Posterior vena cava (tissue), 2 donors: ENCODE results near the gene NECTIN4. TPM values are rescaled to one million over a fixed set of nuclear protein-coding genes. Genes with fewer than 3 reads are reported as not detected.

Experiments used
- DNase-seq: peaks from one replicate; pipeline ENCODE4 v3.0.0-alpha.2; 2020; ENCODE audit warnings: low spot score
- intact Hi-C, 2 donors: fragments of 100-400 bp; cut with DNase I; formaldehyde crosslinking; loops; one replicate each; pipeline versions ENCODE4 v1.14.1 to v1.14.2; 2022 to 2023
- total RNA-seq, 2 donors: library from RNA; stranded (reverse); fragmentation: NEBNext Ultra II Directional; extraction: Animal tissue kit (Norgen Biotek cat#: 25700); gene quantifications; one replicate each; pipeline ENCODE4 v1.2.1, GENCODE V29; 2021
- donor health status: DM: yes; HTN: yes; CAD: no.
- donor health status: DM: yes; HTN: yes; CAD: no.

The NECTIN4 gene
- total RNA-seq, 2 donors from 2014 or later, result 0.19 TPM; not detected in 1

DNA sequence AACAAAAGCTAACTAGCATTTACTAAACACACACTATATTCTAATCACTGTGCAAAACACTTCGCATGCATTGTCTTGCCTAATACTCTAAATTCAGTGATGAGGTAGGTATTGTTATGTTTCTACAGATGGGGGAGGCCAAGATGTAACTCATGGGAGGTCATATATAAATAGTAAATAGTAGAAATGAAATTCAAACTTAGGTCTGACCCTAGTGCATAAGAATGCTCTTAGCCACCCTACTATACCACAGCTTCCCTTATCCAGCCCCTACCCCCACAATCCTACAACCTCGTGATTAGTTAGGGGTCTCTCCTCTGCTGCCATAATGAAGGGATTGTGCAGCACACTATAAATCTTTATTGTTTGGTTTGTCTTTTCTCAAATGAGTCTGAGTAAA, 25.2 kb upstream of the NECTIN4 start:
- intact Hi-C loops, result no loop called here
- DNase-seq, result no peak

GRCh38 chr1:161113915-161114314, 24.6 kb upstream of the NECTIN4 start:
- DNase-seq, result no peak
- intact Hi-C loops, result no loop called here

DNA sequence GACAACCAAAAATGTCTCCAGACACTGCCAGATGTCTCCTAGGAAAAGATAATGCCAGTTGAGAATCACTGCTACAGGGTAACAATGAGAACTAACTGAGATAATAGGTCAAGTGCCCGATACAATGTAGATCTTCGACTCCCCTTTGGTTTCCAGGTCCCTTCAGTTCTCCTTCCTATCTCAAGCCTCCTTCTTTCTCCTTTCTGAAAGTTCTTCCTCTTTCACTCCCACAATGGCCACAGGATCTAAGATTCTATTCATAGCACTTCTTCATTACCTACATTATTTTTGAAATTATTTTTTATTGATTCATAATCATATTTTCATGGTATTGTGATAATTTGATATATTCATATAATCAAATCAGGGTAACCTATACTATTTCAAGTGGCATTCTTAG, 22.2 kb upstream of the NECTIN4 start:
- no peak for DNase-seq
- intact Hi-C loops, result no loop called here

GRCh38 chr1:161111117-161111516, 21.8 kb upstream of the NECTIN4 start:
- DNase-seq, result no peak
- intact Hi-C loops, result no loop called here

DNA sequence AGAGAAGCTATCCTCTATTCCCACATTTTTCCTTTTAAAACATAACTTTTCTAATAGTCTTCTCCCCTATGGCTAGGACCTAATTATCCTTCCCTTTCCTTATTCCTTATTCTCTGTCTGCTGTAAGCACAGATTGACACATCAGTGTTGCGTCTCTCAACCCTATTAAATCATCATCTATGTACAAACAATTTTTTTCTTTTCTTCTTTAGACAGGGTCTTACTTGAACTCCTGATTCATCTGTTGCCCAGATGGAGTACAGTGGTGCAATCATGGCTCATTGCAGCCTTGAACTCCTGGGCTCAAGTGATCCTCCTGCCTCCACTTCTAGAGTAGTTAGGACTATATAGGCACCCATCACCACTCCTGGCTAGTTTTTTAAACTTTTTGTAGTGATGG, 17.1 kb upstream of the NECTIN4 start:
- no peak for DNase-seq
- intact Hi-C loops, result loop anchor here in 1 of 2 donors (5.0 kb wide), 1 partner anchor 656 kb away; no protein-coding TSS in a partner anchor

GRCh38 chr1:161100556-161100955, 11.2 kb upstream of the NECTIN4 start:
- intact Hi-C loops, result no loop called here
- no peak for DNase-seq

GRCh38 chr1:161099090-161099802, 9.9 kb upstream of the NECTIN4 start:
- intact Hi-C loops, result no loop called here

DNA sequence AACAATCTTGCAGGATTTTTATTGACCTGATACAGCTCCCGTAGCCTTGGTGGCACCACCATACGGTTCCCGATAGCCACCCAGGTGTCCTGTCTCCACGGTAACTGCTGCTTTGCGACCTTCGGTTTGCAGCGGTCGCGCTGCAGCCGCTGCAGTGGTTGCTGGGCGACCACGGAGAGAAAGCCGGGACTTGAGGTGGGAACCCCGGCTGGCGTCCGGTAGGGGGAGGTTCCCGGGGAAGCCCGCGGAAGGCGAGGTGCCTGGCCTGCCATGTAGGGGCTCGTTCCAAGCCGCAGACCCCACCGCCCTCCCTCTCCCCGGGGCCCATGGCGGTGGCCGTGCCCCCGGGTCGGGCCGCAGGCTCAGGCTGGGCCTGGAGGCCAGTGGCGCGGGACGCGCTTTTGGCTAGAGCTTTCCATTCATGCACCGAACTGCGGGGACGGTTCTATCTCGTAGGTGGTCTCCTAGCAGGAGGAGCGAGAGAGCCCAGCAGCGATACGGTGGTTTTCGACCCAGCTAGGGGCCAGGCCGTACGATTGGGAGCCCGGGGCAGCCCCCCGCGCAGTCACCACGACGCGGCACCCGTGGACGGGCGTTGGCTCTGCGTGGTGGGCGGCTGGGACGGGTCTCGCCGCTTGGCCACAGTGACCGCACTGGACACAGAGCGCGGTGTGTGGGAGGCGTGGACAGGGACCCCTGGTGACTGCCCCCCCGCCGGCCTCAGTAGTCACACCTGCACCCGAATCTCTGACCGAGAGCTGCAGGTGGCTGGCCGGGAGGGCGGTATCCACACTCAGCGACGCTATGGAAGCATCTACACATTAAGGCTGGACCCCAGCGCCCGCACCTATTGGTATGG, 9.1 kb upstream of the NECTIN4 start, which contains the start of gene KLHDC9:
TSS of gene KLHDC9 (plus strand) at position 152 of the 859 bp plus-strand sequence. CDS start at position 327, 175 bp downstream.
- peak; percentile 91 for DNase-seq
- intact Hi-C loops, result no loop called here

More at GRCh38 chr1:161099090-161099802, 9.9 kb upstream of the NECTIN4 start:
- DNase-seq, result no peak

GRCh38 chr1:161096530-161096929, 7.2 kb upstream of the NECTIN4 start:
- DNase-seq, result no peak
- intact Hi-C loops, result no loop called here

DNA sequence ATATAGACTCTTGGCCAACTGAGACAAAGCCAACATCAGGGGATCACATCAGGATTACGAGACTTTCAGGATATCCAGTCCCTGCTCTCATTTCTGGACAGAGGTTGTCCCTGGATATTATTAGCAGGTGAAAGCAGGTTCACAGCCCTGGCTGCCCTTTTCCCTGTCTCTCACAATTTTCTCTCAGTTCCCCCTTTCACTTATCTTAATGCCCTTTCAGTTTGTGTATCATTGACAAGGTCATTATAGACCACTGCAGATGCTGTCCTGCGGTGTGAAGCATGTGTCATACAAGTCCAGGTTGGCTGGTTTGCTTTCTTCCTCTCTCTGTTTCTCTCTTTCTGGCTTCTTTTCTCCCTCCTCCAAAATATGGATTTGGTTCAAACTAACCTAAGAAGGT, 6.7 kb upstream of the NECTIN4 start:
- no peak for DNase-seq
- intact Hi-C loops, result no loop called here

- DNase-seq, result no peak
- intact Hi-C loops, result no loop called here
Measured at GRCh38 chr1:161095230-161095629, 5.9 kb upstream of the NECTIN4 start.

DNA sequence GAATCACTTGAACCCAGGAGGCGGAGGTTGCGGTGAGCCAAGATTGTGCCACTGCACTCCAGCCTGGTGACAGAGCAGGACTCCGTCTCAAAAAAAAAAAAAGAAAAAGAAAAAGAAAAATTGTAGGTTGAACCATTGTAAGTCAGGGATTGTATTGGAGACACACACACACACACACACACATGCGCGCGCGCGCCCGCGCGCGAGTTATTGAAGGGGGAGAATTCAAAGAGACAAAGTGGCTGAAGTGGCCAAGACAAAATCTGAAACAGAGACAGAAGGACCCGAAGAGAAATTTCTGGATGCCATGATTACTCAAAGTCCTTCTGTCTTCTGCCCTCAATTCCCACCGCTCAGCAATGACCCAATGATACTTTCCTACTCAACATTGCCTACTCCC, 5.1 kb upstream of the NECTIN4 start:
- intact Hi-C loops, result no loop called here

GRCh38 chr1:161092621-161093028, 3.3 kb upstream of the NECTIN4 start:
- no peak for DNase-seq
- intact Hi-C loops, result no loop called here

More for the DNA sequence above, 5.1 kb upstream of the NECTIN4 start:
- no peak for DNase-seq

DNA sequence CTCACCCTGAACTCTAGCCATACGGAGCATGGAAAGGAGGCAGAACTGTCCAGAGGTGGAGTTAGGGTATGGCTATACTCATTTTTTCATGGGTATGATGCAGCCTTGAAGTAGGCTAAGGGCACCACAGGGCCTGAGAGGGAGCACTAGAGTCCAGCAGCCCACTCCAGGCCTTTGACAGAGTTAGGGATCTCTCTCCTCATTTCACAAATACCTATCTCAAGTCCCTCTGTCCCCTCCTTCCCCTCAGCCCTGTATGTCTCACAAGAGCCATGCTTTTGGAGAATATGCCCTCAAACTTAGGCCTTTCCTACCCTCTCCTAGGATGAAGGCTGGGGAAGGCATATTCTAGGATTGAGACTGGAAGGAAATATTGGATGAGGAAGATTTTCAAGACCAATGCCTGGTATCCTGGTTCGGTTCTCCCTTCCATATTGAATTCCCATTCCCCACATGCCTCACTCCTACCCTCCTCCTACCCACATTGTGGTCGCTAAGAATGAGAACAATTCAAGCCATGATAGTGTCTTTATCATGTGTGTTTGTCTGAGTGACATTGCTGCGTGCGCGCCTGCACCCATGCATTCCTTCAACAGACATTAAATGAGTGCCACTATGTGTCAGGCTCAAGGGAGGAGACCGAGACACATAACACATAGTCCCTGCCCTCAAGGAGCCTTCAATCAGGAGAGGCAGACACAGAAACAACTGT, 2.6 kb upstream of the NECTIN4 start:
- no peak for DNase-seq
- intact Hi-C loops, result no loop called here

- no peak for DNase-seq
- intact Hi-C loops, result no loop called here
Measured at GRCh38 chr1:161091093-161091492, 1.7 kb upstream of the NECTIN4 start.

DNA sequence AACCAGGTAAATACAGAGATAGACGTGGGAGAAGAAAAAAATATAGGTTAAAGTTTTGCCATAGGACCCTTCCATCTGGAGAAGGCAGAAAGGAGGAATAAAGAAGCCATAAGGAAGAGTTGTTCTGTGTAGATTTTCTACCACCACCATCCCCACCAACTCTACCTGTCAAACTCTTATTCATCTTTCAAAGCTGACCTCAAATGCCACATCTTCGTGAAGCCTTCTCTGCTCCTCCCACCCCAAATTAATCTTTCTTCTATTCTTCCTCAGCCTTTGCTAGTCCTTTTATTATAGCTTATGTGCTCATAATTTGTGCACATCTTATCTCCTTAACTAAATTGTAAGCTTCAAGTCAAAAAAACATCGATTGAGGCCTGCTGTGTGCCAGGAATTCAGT, 1.3 kb upstream of the NECTIN4 start:
- intact Hi-C loops, result no loop called here

GRCh38 chr1:161089938-161090337, 580 bp upstream of the NECTIN4 start:
- DNase-seq, result no peak
- intact Hi-C loops, result no loop called here

More for the DNA sequence above, 1.3 kb upstream of the NECTIN4 start:
- no peak for DNase-seq

GRCh38 chr1:161088587-161089110, 709 bp downstream of the NECTIN4 start:
- intact Hi-C loops, result no loop called here
- no peak for DNase-seq

GRCh38 chr1:161086457-161086856, 2.9 kb downstream of the NECTIN4 start:
- intact Hi-C loops, result no loop called here
- DNase-seq, result no peak

- intact Hi-C loops, result no loop called here
- DNase-seq, result no peak
Measured at GRCh38 chr1:161085165-161085564, 4.2 kb downstream of the NECTIN4 start.
